Measurements from ENCODE around the gene OMP.

DNA sequence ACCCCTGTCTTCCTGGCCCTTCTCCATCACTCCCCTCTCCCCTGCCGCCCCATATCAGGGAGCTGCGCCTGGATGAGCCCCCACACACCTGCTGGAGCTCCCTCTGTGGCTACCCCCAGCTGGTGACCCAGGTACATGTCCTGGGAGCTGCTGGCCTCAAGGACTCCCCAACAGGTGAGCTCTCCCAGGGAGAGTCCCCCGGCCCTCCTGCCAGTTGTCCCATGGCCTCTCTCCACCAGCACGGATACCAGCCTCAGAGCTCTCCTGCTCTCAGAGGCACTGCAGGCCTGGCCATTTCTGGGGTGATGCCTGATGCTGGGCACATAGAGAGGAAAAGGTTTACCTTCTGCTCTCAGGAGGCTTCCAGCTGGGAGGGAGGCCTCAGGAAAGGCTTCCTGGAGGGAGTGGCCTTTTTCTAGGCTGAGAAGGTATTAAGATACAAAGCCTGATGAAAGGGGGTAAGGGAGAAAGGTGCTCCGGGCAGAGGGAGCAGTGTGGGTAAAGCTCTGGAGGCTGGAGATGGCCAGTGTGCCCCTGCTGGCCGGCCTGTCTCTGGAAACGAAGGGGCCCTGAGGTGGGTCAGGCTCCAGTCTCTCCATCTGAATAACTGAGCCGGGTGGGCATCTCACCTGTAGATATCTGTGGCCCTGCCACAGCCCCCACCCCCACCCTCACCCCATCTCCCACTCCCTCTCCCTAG lies 19.4 kb downstream of the OMP start:
- TF ChIP-seq CTCF (conservative IDR thresholded peaks at IDR 0.05; ENCODE audit: low read depth, low read length): no peak
- TF ChIP-seq SMC3 (IDR thresholded peaks at IDR 0.05; ENCODE audit: low read depth, low read length): no peak
- TF ChIP-seq CHD1 (IDR thresholded peaks at IDR 0.05; ENCODE audit: low read depth, low read length): no peak
- TF ChIP-seq POLR2A (IDR thresholded peaks at IDR 0.05; ENCODE audit: low read depth, low read length): no peak
- TF ChIP-seq RAD21 (IDR thresholded peaks at IDR 0.05; ENCODE audit: low read length): no peak
- TF ChIP-seq CEBPB (IDR thresholded peaks at IDR 0.05; ENCODE audit: low read depth, low read length): no peak
- TF ChIP-seq RCOR1 (IDR thresholded peaks at IDR 0.05; ENCODE audit: insufficient replicate concordance, low read length): no peak
- TF ChIP-seq FOS (IDR thresholded peaks at IDR 0.05; ENCODE audit: low read depth, low read length): no peak
- TF ChIP-seq MAFK (IDR thresholded peaks at IDR 0.05; ENCODE audit: low read depth, low read length): no peak
- no peak for TF ChIP-seq MAZ (IDR thresholded peaks at IDR 0.05; ENCODE audit: borderline replicate concordance, low read depth, low read length)
- no peak for TF ChIP-seq USF2 (IDR thresholded peaks at IDR 0.05; ENCODE audit: low read depth, low read length)
- TF ChIP-seq RFX5 (IDR thresholded peaks at IDR 0.05; ENCODE audit: low read depth, low read length): no peak

Measured in IMR-90 (cell line).